ENCODE data around the gene SIPA1L3. TPM values are rescaled to one million over a fixed set of nuclear protein-coding genes. Genes with fewer than 3 reads are reported as not detected.

The SIPA1L3 gene
- polyA plus RNA-seq, 4 donors, result 23.3 to 30.6 (median 23.9) TPM

- no peak for DNase-seq (ENCODE audit: low read depth in 4 of 4, low spot score in 3 of 4)
Observed at GRCh38 chr19:38175422-38175821, 268.4 kb downstream of the SIPA1L3 start.

GRCh38 chr19:38180071-38180470 is 273.1 kb downstream of the SIPA1L3 start:
- DNase-seq (ENCODE audit: low read depth in 4 of 4, low spot score in 3 of 4), result no peak

- DNase-seq (ENCODE audit: low read depth in 4 of 4, low spot score in 3 of 4), result no peak
Observed at GRCh38 chr19:38182536-38183210, 275.7 kb downstream of the SIPA1L3 start.

- DNase-seq (ENCODE audit: low read depth in 4 of 4, low spot score in 3 of 4), result peak in 3 of 4 donors; percentile 13 to 27 (median 21)
Observed at GRCh38 chr19:38183251-38183897, 276.4 kb downstream of the SIPA1L3 start.

DNA sequence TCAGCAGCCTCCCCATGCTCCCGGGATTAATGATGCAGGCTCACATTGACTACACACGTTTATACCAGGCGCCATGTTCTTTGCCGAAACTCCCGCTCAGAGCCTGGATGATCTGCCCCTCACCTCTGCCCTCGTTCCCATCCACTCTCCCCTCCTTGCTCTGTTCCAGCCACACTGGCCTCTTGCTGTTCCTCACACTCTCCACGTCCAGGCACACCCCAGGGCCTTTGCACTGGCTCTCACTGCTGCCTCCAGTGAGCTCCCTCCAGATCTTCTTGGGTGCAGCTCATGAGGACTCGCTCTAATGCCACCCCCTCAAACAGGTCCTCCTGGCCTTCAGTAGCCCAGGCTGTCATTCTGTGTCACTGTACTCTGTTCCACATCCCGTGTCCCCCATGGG is 277.8 kb downstream of the SIPA1L3 start:
- DNase-seq (ENCODE audit: low read depth in 4 of 4, low spot score in 3 of 4), result no peak

DNA sequence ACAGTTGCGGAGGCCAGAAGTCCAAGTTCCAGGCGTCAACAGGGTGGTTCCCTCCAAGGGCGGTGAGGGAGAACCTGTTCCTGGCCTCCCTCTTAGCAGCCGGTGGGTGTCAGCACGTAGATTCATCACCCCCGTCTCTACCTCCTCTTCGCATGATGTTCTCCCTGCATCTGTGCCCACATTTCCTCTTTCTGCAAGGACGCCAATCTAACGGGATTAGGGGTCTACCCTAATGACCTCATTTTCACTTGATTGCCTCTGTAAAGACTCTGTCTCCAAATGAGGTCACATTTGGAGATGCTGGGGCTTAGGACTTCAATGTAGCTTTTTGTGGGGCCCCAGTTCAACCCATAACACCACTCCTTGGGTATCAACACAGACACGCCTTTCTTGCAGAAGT is 278.6 kb downstream of the SIPA1L3 start:
- DNase-seq (ENCODE audit: low read depth in 4 of 4, low spot score in 3 of 4), result no peak

- no peak for DNase-seq (ENCODE audit: low read depth in 4 of 4, low spot score in 3 of 4)
Observed at GRCh38 chr19:38190061-38190460, 283.1 kb downstream of the SIPA1L3 start.

DNA sequence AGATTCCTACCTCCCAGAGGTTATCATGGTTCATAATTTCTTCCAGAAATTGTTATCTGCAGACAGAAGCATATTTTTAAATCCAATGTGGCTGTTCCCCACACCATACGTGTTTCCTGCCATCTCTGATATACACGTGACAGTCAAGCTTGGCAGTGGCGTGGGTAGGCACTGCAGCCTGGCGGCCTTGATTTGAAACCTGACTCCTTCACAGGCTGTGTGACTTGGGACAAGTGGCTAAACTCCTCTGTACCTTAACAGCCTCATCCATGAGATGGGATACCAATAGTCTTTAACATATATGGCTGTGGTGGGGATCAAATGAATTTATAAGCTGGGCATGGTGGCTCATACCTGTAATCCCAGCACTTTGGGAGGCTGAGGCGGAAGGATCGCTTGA is 283.8 kb downstream of the SIPA1L3 start:
- no peak for DNase-seq (ENCODE audit: low read depth in 4 of 4, low spot score in 3 of 4)

DNA sequence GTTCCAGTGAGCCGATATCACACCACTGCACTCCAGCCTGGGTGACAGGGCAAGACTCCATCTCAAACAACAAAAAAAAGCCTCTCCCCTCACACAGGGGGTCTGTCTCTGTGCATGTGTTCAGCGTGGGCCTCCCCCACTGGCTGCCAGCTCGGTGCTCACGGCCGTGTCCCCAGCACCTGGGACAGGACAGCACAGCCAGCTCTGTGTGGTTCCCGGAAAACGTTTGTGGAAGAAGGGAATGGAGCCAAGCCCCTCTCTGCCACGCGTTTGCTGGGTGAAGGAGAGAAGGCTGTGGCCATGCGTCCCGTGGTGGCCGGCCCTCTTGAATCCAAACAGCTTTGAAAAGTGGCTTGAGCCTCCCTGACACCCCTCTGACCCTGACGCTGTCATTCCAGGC is 284.7 kb downstream of the SIPA1L3 start:
- DNase-seq (ENCODE audit: low read depth in 4 of 4, low spot score in 3 of 4), result no peak

DNA sequence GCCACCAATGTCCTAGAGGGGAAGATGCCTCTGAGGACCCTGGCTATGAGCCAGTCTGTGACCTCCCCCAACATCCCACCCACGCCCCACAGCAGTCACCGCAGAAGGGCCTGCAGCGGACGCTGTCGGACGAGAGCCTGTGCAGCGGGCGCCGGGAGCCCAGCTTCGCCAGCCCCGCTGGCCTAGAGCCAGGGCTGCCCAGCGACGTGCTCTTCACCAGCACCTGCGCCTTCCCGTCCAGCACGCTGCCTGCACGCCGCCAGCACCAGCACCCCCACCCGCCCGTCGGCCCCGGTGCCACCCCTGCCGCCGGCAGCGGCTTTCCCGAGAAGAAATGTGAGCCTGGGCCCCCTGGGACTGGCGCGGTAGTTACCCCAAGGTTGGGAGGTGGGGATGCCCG is 286.4 kb downstream of the SIPA1L3 start:
- no peak for DNase-seq (ENCODE audit: low read depth in 4 of 4, low spot score in 3 of 4)

GRCh38 chr19:38194061-38194701 is 287.2 kb downstream of the SIPA1L3 start:
- DNase-seq (ENCODE audit: low read depth in 4 of 4, low spot score in 3 of 4), result no peak

- no peak for DNase-seq (ENCODE audit: low read depth in 4 of 4, low spot score in 3 of 4)
Observed at GRCh38 chr19:38195237-38195636, 288.2 kb downstream of the SIPA1L3 start.

GRCh38 chr19:38196245-38196837 is 289.3 kb downstream of the SIPA1L3 start:
- DNase-seq (ENCODE audit: low read depth in 4 of 4, low spot score in 3 of 4), result no peak

DNA sequence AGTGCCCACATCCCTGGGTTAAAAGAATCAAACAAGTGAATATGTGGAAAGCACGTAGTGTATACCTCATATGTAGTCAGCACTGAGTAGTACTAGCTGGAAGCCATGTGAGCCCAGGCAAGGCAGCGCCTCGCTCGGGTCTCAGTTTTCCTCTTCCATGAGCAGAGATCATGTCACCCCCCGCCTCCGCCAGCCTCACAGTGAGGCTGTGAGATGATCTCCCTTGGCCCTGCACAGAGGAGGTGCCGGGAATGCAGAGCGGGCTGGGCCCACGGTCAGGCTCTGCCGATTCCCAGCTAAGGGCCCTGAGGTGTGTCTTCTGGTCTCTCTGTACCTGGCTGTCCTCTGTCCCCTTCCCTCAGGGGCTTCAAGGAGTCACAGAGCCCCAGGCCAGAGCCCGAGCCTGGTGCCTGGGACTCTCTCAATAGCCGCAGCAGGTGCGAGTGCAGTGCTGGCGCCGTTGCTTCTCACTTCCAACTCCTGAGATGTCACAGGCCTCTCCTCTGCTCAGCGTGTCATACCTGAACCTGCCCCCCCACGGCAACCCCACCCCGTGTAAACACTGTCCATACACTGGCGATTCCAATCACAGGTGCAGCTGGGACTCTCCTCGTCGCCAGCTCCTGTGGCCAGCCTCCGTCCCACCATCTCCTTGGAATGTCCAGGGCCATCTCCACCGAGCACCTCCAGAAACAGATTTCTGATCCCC is 290.1 kb downstream of the SIPA1L3 start:
- DNase-seq (ENCODE audit: low read depth in 4 of 4, low spot score in 3 of 4), result no peak

DNA sequence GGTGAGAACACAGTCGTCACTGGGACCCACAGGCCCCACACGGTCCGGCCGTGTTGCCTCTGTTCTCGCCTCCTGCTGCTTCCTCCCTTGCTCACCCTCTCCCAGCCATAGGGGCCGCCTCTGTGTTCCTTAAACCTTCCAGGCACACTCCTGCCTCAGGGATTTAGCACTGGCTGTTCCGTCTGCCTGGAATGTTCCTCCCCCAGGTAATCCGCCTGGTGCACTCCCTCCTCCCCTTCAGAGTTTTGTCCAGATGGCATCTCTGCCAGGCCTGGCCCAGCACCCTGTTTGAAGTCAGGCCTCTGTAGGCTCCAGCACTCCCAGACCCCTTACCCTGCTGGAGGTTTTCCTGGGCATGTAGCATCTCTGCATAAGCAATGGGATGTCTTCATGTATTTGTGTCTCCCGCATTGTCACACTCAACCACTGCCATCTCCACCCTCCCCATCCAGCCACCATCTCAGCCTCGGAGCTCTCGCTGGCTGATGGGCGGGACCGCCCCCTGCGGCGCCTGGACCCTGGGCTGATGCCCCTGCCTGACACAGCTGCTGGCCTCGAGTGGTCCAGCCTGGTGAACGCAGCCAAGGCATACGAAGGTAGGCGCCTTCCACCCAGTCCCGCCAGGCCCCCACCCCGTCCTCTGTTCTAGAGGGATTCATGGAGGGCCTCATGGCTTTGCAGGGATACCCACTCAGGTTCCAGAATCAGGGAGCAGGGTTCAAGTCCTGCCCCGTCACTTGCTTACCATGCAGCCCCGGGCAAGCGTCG is 291.1 kb downstream of the SIPA1L3 start:
- no peak for DNase-seq (ENCODE audit: low read depth in 4 of 4, low spot score in 3 of 4)

GRCh38 chr19:38199340-38199739 is 292.3 kb downstream of the SIPA1L3 start:
- no peak for DNase-seq (ENCODE audit: low read depth in 4 of 4, low spot score in 3 of 4)

- DNase-seq (ENCODE audit: low read depth in 4 of 4, low spot score in 3 of 4), result no peak
Observed at GRCh38 chr19:38201731-38202130, 294.7 kb downstream of the SIPA1L3 start.

- DNase-seq (ENCODE audit: low read depth in 4 of 4, low spot score in 3 of 4), result no peak
Observed at GRCh38 chr19:38202504-38202903, 295.5 kb downstream of the SIPA1L3 start.

GRCh38 chr19:38203197-38203596 is 296.2 kb downstream of the SIPA1L3 start:
- no peak for DNase-seq (ENCODE audit: low read depth in 4 of 4, low spot score in 3 of 4)

DNA sequence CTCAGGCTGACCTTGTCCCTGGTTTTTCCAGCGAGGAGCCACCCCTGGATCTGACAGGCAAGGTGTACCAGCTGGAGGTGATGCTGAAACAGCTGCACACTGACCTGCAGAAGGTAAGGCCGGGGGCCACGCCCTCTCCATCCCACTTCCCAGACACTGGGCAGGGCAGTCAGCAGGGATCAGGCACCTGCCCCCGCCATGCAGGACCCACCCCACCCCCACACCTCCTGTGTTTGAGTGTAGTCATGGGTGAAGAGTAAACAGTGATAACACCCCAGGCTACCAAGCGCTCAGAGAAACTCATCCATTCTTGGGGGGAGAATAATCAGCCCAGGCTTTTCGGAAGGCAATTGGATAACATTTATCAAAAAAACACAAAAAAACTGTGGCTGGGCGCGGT is 297.1 kb downstream of the SIPA1L3 start:
- DNase-seq (ENCODE audit: low read depth in 4 of 4, low spot score in 3 of 4), result no peak

Data from right renal pelvis (tissue), 4 donors.